Uterus (tissue), 2 donors: ENCODE measurements around the gene MEGF10.

ENCODE experiments used
- POLR2A ChIP-seq, 2 donors: fragments of 450-650 bp; IDR thresholded peaks; one replicate each; pipeline ENCODE4 v1.6.1; 2016; ENCODE audit warnings: antibody characterized with exemption in 2 of 2, mild to moderate bottlenecking in 1 of 2, moderate library complexity in 1 of 2
- TF ChIP-seq, protein P1 (sequence below), 4 experiments: fragments of 200-600 bp in 2 of 4; fragments of 450-650 bp in 2 of 4; sonication (generic) in 2 of 4; IDR thresholded peaks; one replicate each; pipeline ENCODE4 v1.5.1; 2016 to 2019; ENCODE audit warnings: antibody characterized with exemption in 4 of 4, mild to moderate bottlenecking in 2 of 4, moderate library complexity in 1 of 4

DNA sequence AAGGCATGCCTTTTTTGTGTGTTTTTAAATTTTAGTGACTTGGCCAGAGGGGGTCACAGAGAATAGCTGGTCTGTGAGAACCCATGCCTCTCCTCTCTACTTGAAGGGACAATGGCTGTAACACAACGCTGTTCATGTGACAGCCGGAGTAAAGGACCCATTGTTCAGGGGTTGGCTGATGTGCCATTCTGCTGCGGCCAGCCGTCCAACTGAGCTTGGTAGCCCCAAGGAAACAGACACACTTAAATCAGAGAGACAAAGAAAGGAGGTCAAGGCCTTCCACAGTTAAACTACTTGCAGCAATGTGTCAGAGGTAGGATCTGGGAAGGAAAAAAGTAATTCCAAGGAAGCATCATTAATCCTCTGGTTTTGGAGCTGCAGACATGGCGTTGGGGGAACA lies 8.1 kb downstream of the MEGF10 start:
- TF ChIP-seq, protein P1, sequence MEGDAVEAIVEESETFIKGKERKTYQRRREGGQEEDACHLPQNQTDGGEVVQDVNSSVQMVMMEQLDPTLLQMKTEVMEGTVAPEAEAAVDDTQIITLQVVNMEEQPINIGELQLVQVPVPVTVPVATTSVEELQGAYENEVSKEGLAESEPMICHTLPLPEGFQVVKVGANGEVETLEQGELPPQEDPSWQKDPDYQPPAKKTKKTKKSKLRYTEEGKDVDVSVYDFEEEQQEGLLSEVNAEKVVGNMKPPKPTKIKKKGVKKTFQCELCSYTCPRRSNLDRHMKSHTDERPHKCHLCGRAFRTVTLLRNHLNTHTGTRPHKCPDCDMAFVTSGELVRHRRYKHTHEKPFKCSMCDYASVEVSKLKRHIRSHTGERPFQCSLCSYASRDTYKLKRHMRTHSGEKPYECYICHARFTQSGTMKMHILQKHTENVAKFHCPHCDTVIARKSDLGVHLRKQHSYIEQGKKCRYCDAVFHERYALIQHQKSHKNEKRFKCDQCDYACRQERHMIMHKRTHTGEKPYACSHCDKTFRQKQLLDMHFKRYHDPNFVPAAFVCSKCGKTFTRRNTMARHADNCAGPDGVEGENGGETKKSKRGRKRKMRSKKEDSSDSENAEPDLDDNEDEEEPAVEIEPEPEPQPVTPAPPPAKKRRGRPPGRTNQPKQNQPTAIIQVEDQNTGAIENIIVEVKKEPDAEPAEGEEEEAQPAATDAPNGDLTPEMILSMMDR (IDR thresholded peaks at IDR 0.05), result no peak
- no peak for TF ChIP-seq POLR2A (IDR thresholded peaks at IDR 0.05)
